Inflammatory macrophage treated with lipopolysaccharide for 4 hours (primary cell): ENCODE data around the gene SLC9A4.

ENCODE experiments used
- DNase-seq: peaks from one replicate; pipeline ENCODE4 v3.0.0-alpha.2; 2020

SLC9A4 gene

GRCh38 chr2:102453501-102453900 lies 19.5 kb upstream of the SLC9A4 start:
- no peak for DNase-seq

- DNase-seq, result peak; percentile 6
Measured at GRCh38 chr2:102455061-102455670, 17.9 kb upstream of the SLC9A4 start.

- no peak for DNase-seq
Measured at GRCh38 chr2:102460467-102460866, 12.6 kb upstream of the SLC9A4 start.

GRCh38 chr2:102461188-102461587 lies 11.8 kb upstream of the SLC9A4 start:
- DNase-seq, result no peak

GRCh38 chr2:102463160-102463559 lies 9.9 kb upstream of the SLC9A4 start:
- DNase-seq, result no peak

- no peak for DNase-seq
Measured at GRCh38 chr2:102470168-102470567, 2.9 kb upstream of the SLC9A4 start.

- DNase-seq, result no peak
Measured at GRCh38 chr2:102473631-102474030, 605 bp downstream of the SLC9A4 start.

- DNase-seq, result no peak
Measured at GRCh38 chr2:102474785-102475184, 1.8 kb downstream of the SLC9A4 start.

GRCh38 chr2:102478686-102479470 lies 5.9 kb downstream of the SLC9A4 start:
- no peak for DNase-seq

GRCh38 chr2:102480285-102481195 lies 7.5 kb downstream of the SLC9A4 start:
- peak; percentile 59 for DNase-seq

GRCh38 chr2:102481931-102482330 lies 8.9 kb downstream of the SLC9A4 start:
- no peak for DNase-seq

- peak; percentile 11 for DNase-seq
Measured at GRCh38 chr2:102483086-102483485, 10.1 kb downstream of the SLC9A4 start.

- DNase-seq, result no peak
Measured at GRCh38 chr2:102484310-102485061, 11.5 kb downstream of the SLC9A4 start.

GRCh38 chr2:102485147-102485785 lies 12.2 kb downstream of the SLC9A4 start:
- DNase-seq, result no peak

GRCh38 chr2:102486941-102487702 lies 14.1 kb downstream of the SLC9A4 start:
- no peak for DNase-seq

GRCh38 chr2:102487761-102488462 lies 14.9 kb downstream of the SLC9A4 start:
- peak; percentile 76 for DNase-seq

GRCh38 chr2:102489646-102490045 lies 16.6 kb downstream of the SLC9A4 start:
- no peak for DNase-seq

- DNase-seq, result no peak
Measured at GRCh38 chr2:102492006-102492405, 19.0 kb downstream of the SLC9A4 start.

- no peak for DNase-seq
Measured at GRCh38 chr2:102494570-102494969, 21.5 kb downstream of the SLC9A4 start.

- DNase-seq, result no peak
Measured at GRCh38 chr2:102498414-102498813, 25.4 kb downstream of the SLC9A4 start.

GRCh38 chr2:102499558-102499957 lies 26.5 kb downstream of the SLC9A4 start:
- no peak for DNase-seq
